Parathyroid adenoma (tissue), 2 donors: Measurements from ENCODE around the gene ACP4.
"Not testable (repeated sequence)": the region's sequence is repeated elsewhere in the genome, so short reads cannot be mapped to it uniquely, and the experiment has no call there.

ENCODE experiments used
- H2AFZ ChIP-seq: fragments of 300-600 bp; sonication (generic); one replicate; pipeline ENCODE4 v1.7.0; 2017; ENCODE audit warnings: antibody characterized with exemption, mild to moderate bottlenecking
- H3K27ac ChIP-seq: fragments of 300-600 bp; sonication (generic); one replicate; pipeline ENCODE4 v1.7.0; 2017
- H3K27me3 ChIP-seq: fragments of 300-600 bp; sonication (generic); one replicate; pipeline ENCODE4 v1.7.0; 2017; ENCODE audit warnings: low read length; ENCODE audit not compliant: control insufficient read depth, insufficient read depth
- H3K36me3 ChIP-seq: fragments of 300-600 bp; sonication (generic); one replicate; pipeline ENCODE4 v1.7.0; 2017; ENCODE audit warnings: low read length; ENCODE audit not compliant: control insufficient read depth, insufficient read depth
- H3K4me1 ChIP-seq: fragments of 300-600 bp; sonication (generic); one replicate; pipeline ENCODE4 v1.7.0; 2017; ENCODE audit warnings: control low read depth
- H3K4me2 ChIP-seq: fragments of 300-600 bp; sonication (generic); one replicate; pipeline ENCODE4 v1.7.0; 2017; ENCODE audit warnings: low read length
- H3K4me3 ChIP-seq: fragments of 300-600 bp; sonication (generic); one replicate; pipeline ENCODE4 v1.7.0; 2017; ENCODE audit warnings: low read depth, low read length
- H3K79me2 ChIP-seq: fragments of 300-600 bp; sonication (generic); one replicate; pipeline ENCODE4 v1.7.0; 2017; ENCODE audit warnings: control low read depth
- H3K9ac ChIP-seq: fragments of 300-600 bp; sonication (generic); one replicate; pipeline ENCODE4 v1.7.0; 2017; ENCODE audit warnings: mild to moderate bottlenecking
- H3K9me3 ChIP-seq: fragments of 300-600 bp; sonication (generic); one replicate; pipeline ENCODE4 v1.7.0; 2017; ENCODE audit warnings: low read length; ENCODE audit not compliant: control insufficient read depth
- CTCF ChIP-seq: fragments of 300-600 bp; sonication (generic); IDR thresholded peaks from one replicate; pipeline ENCODE4 v1.7.0; 2017; ENCODE audit warnings: antibody characterized with exemption, mild to moderate bottlenecking
- donor health status: primary hyperparathyroidism.

ACP4 gene

GRCh38 chr19:50759886-50760285 lies 30.3 kb upstream of the ACP4 start:
- TF ChIP-seq CTCF, result no peak
- no peak overlapping the region for H3K9ac ChIP-seq
- H3K4me2 ChIP-seq, result no peak overlapping the region
- peaks cover 5% of the 10 kb centered on the region for H3K4me1 ChIP-seq
- H3K27ac ChIP-seq, result no peak overlapping the region
- H3K4me3 ChIP-seq, result no peak overlapping the region
- no peaks in the 10 kb centered on the region for H3K79me2 ChIP-seq
- no peaks in the 10 kb centered on the region for H3K36me3 ChIP-seq
- no peaks in the 10 kb centered on the region for H3K9me3 ChIP-seq
- no peak overlapping the region for H2AFZ ChIP-seq
- H3K27me3 ChIP-seq, result no peaks in the 10 kb centered on the region

GRCh38 chr19:50761501-50761900 lies 28.7 kb upstream of the ACP4 start:
- not testable (repeated sequence) for H3K4me1 ChIP-seq, H3K9ac ChIP-seq, H3K79me2 ChIP-seq, H3K9me3 ChIP-seq, H3K4me2 ChIP-seq, H3K27me3 ChIP-seq, H3K27ac ChIP-seq, H3K36me3 ChIP-seq, H3K4me3 ChIP-seq, H2AFZ ChIP-seq

- Histone ChIP-seq H2AFZ (peak overlapping the region; percentile 46), H3K27ac (peak overlapping the region; percentile 59)
- H3K4me2 ChIP-seq, H3K36me3 ChIP-seq, H3K9me3 ChIP-seq, H3K4me1 ChIP-seq, H3K79me2 ChIP-seq, H3K9ac ChIP-seq, H3K27me3 ChIP-seq, H3K4me3 ChIP-seq: not testable (repeated sequence)
Measured at GRCh38 chr19:50763521-50763920, 26.7 kb upstream of the ACP4 start.

- TF ChIP-seq CTCF, result no peak
- Histone ChIP-seq H3K4me2 (no peak overlapping the region), H3K27ac (no peak overlapping the region), H2AFZ (no peak overlapping the region), H3K27me3 (no peaks in the 10 kb centered on the region), H3K9ac (no peak overlapping the region), H3K36me3 (no peaks in the 10 kb centered on the region), H3K79me2 (no peaks in the 10 kb centered on the region), H3K4me1 (peaks cover 5% of the 10 kb centered on the region), H3K4me3 (no peak overlapping the region), H3K9me3 (no peaks in the 10 kb centered on the region)
Measured at GRCh38 chr19:50764409-50764808, 25.8 kb upstream of the ACP4 start.

GRCh38 chr19:50766746-50767145 lies 23.5 kb upstream of the ACP4 start:
- not testable (repeated sequence) for H3K4me3 ChIP-seq, H3K4me1 ChIP-seq, H3K9me3 ChIP-seq, H2AFZ ChIP-seq, H3K4me2 ChIP-seq, H3K27me3 ChIP-seq, H3K9ac ChIP-seq, H3K79me2 ChIP-seq, H3K27ac ChIP-seq, H3K36me3 ChIP-seq

- H3K79me2 ChIP-seq, H3K27ac ChIP-seq, H3K27me3 ChIP-seq: not testable (repeated sequence)
Measured at GRCh38 chr19:50767263-50767662, 23.0 kb upstream of the ACP4 start.

GRCh38 chr19:50768277-50768676 lies 21.9 kb upstream of the ACP4 start:
- Histone ChIP-seq H3K4me1 (peaks cover 5% of the 10 kb centered on the region), H2AFZ (no peak overlapping the region), H3K4me2 (no peak overlapping the region), H3K27ac (no peak overlapping the region), H3K36me3 (no peaks in the 10 kb centered on the region), H3K79me2 (no peaks in the 10 kb centered on the region), H3K27me3 (no peaks in the 10 kb centered on the region), H3K4me3 (no peak overlapping the region), H3K9me3 (no peaks in the 10 kb centered on the region), H3K9ac (no peak overlapping the region)
- no peak for TF ChIP-seq CTCF

More at GRCh38 chr19:50767263-50767662, 23.0 kb upstream of the ACP4 start:
- not testable (repeated sequence) for H2AFZ ChIP-seq, H3K4me3 ChIP-seq, H3K9me3 ChIP-seq, H3K4me2 ChIP-seq, H3K4me1 ChIP-seq, H3K36me3 ChIP-seq, H3K9ac ChIP-seq

- H3K79me2 ChIP-seq, H3K27ac ChIP-seq, H2AFZ ChIP-seq, H3K4me3 ChIP-seq, H3K9me3 ChIP-seq, H3K9ac ChIP-seq, H3K36me3 ChIP-seq, H3K4me2 ChIP-seq, H3K4me1 ChIP-seq, H3K27me3 ChIP-seq: not testable (repeated sequence)
Measured at GRCh38 chr19:50770164-50770563, 20.1 kb upstream of the ACP4 start, which contains the start of gene GPR32. Gene GPR32, plus strand, starts transcription at chr19:50770464. Its CDS starts 137 bp downstream, at chr19:50770601.
